GM19438 (cell line): ENCODE measurements around the gene DNLZ.

Experiments used
- ATAC-seq: cut with Tn5 transposase; IDR thresholded peaks from one replicate; pipeline ENCODE4 v1.9.1; 2021; ENCODE audit warnings: low read depth; ENCODE audit not compliant: unreplicated experiment

The DNLZ gene

GRCh38 chr9:136346157-136346481 lies 17.4 kb downstream of the DNLZ start:
- ATAC-seq, result no peak

DNA sequence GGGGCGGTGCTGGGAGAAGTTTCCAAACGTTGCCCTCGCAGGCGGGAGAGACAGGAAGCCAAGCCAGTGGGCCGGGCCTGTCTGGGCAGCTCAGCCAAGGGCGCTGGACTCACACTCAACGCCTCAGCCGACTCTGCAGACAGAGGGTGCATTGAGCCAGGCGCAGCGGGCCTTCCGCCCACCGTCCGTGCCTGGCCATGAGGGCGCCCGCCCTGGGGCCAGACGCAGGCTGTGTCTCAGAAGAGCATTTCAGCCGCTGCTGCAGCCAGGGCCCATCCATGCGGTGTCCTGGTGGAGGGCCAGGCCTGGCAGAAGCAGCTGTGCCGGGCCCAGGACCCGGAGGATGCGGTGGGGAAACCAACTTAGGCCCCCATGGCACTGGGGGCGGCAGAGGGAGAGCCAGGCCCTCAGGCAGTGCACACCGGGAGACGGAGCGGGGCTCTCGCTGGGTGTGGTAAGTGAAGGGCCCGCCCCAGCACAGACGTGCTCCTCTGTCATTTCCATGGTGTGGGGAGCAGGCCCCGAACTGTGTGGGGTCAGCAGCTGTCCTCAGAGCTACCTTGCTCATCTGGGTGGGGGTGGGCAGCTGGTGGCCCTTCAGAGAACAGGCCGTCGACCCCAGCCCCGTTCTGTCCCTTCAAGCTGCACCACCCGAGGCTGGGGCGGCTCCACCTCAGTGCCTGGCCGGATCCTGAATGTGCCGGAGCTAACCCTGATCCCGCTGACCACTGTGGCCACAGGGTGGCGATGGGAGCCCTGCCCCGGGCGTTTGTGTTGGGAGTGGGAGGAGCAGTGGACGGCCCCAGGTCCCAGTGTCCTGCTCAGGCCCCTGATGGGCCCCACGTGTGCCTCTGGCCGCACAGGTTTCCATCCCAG lies 18.0 kb downstream of the DNLZ start:
- no peak for ATAC-seq

DNA sequence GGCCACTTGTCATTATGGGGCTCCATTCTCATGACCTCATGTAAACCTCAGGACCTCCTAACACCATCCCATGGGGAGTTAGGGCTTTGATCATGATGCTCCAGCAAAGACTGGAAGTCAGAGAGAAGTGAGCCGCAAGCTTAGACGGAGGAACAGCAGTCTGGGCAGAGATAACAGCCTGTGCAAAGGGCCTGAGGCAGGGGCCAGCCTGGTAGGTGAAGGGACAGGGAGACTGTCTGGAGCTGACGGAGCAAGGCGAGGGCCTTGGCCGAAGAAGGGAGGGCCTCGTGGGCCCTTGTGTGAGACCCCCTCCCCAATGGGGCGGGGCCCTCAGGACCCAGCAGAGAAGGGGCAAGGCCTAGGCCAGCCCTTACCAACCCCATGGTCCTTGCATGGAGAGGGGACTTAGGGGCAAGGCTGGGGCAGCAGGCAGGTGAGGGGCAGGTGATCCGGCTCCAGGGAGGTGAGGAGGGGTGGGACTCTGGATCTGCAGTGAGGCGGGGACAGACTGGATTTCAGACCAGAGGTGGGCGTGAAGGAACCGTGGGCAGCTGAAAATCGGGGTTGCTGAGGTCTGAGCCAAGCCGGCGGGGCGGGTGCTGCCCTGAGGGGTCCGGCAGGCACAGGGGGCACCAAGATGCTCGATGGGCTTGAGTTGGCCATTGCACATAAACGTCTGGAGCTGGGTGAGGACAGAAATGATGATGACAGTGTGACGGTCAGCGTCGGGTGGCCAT lies 18.8 kb downstream of the DNLZ start:
- no peak for ATAC-seq

GRCh38 chr9:136343884-136344269 lies 19.7 kb downstream of the DNLZ start:
- no peak for ATAC-seq

- ATAC-seq, result no peak
These were observed 20.2 kb downstream of the DNLZ start for GRCh38 chr9:136343121-136343883.

DNA sequence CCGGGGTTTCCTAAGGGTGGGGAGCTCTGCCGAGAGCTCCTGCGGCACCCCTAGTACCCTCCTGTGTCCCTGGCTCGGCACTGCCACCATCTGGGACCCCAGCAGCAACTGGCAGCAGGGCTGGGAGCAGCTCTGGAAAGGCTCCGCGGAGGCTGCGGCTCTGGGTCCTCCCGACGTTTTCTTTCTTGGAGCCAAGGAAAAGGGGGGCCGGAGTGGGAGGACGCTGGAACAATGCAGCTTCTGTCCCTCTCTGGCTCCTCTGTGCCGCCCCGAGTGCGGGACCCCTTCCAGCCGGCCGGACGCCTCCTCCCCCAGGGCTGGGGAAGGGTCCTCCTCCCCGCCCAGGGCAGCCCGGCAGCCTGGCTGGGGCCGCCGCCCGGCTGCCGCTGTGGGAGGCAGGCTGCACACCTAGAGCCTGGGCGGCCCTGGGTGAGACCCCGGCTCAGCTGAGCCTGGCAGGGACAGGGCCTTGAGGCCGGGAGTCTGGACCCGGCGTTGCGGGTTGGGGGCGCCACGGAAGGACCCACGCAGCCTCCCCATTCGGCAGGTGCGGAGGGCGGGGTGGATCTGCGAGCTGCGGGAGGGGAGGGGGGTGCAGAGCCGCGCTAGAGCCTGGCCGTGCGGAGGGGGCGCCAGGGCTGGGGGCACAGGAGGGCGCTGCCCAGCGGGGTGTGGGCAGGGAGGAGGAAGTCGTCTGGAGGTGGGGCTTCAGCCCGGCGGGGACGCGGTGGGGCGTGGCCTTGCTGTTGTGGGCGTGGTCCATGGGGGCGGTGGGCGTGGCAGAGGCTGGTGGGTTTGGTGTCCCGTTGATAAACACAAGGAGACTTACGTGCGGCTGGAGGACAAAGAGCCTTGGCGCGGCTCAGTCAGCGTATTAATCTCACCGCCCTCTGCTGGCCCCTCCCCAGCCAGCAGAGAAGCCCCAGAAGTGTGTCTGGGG lies 21.1 kb downstream of the DNLZ start:
- no peak for ATAC-seq

GRCh38 chr9:136341769-136342168 lies 21.8 kb downstream of the DNLZ start:
- no peak for ATAC-seq

GRCh38 chr9:136341042-136341655 lies 22.4 kb downstream of the DNLZ start:
- no peak for ATAC-seq

GRCh38 chr9:136340356-136341041 lies 23.0 kb downstream of the DNLZ start:
- no peak for ATAC-seq

- no peak for ATAC-seq
These were observed 23.6 kb downstream of the DNLZ start for GRCh38 chr9:136339958-136340310.

DNA sequence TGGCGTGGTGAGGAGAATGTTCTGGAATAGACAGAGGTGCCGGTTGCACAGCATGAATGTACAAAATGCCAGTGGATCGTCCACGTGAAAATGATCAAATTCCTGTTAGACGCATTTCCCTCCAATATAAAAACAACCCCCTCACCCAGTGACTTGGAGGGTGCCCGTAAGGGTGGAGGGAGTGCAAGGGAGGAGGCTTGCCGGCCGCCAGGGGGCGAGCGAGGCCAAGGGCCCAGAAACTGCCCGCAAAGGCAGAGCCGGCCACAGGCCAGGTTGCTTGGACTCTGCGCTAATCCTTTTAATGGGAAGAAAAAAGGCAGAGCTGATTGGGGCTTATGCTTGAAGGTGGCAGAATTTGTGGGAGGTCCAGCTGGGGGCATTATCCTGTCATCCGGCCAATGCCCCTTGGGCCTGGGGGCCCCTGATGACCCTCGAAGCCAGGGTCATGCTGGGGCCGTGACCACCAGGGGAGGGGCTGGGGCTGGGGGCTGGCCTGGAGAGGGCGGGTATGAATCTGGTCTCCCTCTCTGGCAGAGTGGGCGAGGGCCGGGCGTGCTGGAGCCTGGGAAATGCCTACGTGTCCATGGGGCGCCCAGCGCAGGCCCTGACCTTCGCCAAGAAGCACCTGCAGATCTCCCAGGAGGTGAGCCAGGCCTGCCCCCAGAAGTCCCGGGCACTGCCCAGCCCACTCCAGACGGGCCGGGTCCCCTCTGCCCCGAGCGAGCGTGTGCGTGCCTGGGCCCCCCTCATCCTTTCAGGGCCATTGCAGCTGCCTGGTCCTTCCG lies 24.2 kb downstream of the DNLZ start:
- no peak for ATAC-seq

DNA sequence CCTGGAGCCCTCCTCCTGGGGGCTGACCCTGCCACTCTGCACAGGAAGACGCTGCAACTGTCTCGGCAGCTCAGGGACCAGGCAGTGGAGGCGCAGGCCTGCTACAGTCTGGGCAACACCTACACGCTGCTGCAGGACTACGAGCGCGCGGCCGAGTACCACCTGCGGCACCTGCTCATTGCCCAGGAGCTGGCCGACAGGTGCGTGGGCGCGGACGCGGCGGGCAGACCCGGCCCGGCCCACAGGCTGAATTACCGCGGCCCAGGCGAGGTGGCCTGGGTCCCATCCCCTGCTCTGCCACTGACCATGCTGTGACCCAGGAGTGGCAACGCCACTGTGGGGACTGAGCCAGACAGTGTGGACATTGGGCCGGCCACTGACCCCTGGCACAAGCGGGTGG lies 25.0 kb downstream of the DNLZ start:
- no peak for ATAC-seq

GRCh38 chr9:136337416-136338395 lies 25.8 kb downstream of the DNLZ start:
- no peak for ATAC-seq

GRCh38 chr9:136336881-136337280 lies 26.7 kb downstream of the DNLZ start:
- no peak for ATAC-seq

DNA sequence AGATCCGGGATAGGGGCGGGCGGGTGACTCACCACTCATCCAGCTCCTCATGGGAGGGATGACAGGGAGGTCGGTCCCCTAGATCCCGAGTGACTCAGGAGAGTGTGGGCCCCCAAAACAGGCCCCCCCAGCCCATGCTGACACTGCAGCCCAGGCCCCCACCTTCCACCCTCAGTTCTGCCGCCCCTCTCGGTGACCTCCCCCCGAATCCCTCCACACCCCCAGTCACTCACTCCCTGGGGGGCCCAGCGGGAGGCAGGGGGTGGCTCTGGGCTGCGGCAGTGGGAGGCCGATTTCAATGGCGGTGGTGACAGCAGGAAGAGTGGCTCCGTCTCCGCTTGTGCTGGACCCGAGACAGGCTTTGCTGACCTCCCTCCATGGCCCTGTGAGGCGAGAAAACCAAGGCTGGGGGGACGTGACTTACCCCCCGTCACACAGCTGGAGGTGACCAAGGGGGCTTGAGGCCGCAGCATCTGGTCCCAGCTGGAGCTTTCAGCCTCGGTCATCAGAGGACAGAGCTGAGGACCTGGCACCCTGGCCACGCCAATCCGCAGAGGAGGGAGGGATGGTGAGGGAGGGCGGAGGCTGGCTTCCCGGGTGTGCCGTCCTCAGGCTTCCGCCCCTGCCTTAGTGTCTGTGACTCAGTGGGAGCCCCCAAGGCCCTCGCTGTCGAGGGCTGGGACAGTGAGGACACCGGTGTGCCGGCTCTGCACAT lies 27.2 kb downstream of the DNLZ start:
- ATAC-seq, result no peak

DNA sequence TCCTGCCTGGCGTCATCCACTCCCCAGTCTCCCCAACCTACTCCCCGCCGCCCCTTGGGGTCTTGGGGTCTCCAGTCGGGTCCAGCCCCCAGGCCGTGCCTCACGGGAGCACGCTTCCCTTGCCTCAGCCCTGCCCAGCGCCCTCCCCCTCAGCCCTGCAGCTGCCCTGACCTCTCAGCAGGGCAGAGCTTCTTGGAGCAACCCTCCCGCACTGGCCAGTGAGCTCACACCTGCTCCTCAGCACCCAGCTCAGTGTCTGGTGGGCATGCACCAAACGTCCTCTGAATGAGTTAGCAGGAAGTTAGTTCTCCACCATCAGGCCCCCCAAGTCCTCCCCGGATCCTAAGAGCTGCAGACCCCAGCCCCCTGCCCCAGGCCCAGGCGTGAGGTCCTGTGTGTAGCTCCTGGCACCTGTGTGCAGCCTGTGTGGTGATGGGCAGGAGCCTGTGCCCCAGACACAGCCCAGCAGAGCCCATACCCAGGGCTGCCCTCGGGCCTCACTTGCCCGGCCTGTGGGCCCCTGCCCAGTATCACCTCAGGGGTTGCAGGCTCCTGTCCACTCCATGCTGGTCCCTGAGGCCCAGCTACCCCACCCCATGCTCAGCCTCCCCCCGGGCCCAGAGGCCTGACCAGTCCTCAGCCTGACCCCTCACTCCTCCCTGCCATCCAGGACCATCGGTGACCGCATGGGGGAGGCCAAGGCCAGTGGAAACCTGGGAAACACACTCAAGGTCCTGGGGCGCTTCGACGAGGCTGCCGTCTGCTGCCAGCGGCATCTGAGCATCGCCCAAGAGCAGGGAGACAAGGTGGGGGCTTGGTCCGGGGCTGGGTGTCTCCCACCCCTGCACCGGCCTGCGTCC lies 28.0 kb downstream of the DNLZ start:
- no peak for ATAC-seq
